ENCODE measurements around the gene PNMT. TPM values are rescaled to one million over a fixed set of nuclear protein-coding genes. Genes with fewer than 3 reads are reported as not detected.

The PNMT gene
- total and polyA plus RNA-seq, 2 of the 13 experiments (the other 11 are each of a cell fraction or from before 2014, with no cell fraction given): 0.25 TPM; not detected in 1

GRCh38 chr17:39629898-39630297, 38.4 kb upstream of the PNMT start (continued):
- TF ChIP-seq ZNF350 (CRISPR knock-in tag; IDR thresholded peaks at IDR 0.05; ENCODE audit: borderline replicate concordance, low read depth) (peak; percentile 69; the same call in 1 of the 2 replicates), SALL1 (CRISPR knock-in tag; IDR thresholded peaks at IDR 0.05) (peak; percentile 43; the same call in 1 of the 2 replicates), SAFB2 (CRISPR knock-in tag; IDR thresholded peaks at IDR 0.05; ENCODE audit: borderline replicate concordance, low read depth) (no peak), MXI1 (IDR thresholded peaks at IDR 0.05; ENCODE audit: borderline replicate concordance, low read depth, low read length) (no peak), HNRNPL (IDR thresholded peaks at IDR 0.05; ENCODE audit: low read depth, low read length) (peak; percentile 65; the same call in 1 of the 2 replicates), ATF5 (CRISPR knock-in tag; IDR thresholded peaks at IDR 0.05; ENCODE audit: low read depth) (no peak)

GRCh38 chr17:39631403-39631802, 36.9 kb upstream of the PNMT start:
- Histone ChIP-seq H4K20me1 (ENCODE audit: insufficient read depth, low read length) (no peaks in the 10 kb centered on the region), H3K4me3 (replicated peaks in 1 of 3; ENCODE audit: insufficient read depth in 1 of 3, low read depth in 2 of 3, low read length in 3 of 3) (peak overlapping the region in 1 of 3 experiments; percentile 45; a peak in 2 of 6 replicates), H2AFZ (ENCODE audit: low read length) (no peak overlapping the region), H3K9me3 (ENCODE audit: low read length) (no peaks in the 10 kb centered on the region), H3K4me1 (ENCODE audit: insufficient read depth, low read length) (peaks cover 95% of the 10 kb centered on the region), H3K27me3 (ENCODE audit: control insufficient read depth in 1 of 2, insufficient read depth in 2 of 2, low read length in 2 of 2) (peaks cover 20 to 63% of the 10 kb centered on the region in 2 experiments; a peak in 4 of 5 replicates), H3K4me2 (ENCODE audit: low read depth, low read length) (peak overlapping the region; percentile 66), H3K36me3 (replicated peaks in 1 of 2; ENCODE audit: control insufficient read depth in 1 of 2, insufficient read depth in 2 of 2, low read length in 2 of 2) (no peaks in the 10 kb centered on the region), H3K27ac (ENCODE audit: extremely low read length, insufficient read depth, low read length) (no peak overlapping the region), H3K9ac (ENCODE audit: insufficient read depth, low read depth, low read length) (no peak overlapping the region), H3K79me2 (ENCODE audit: insufficient read depth, low read length) (no peaks in the 10 kb centered on the region)
- CTCF ChIA-PET (ENCODE audit: low intra/inter-chr PET ratio, low total read pairs): interaction anchor here (1.3 kb wide), 1 partner anchor 9 kb away, joined by 7 read pairs; no protein-coding TSS in a partner anchor
- in situ Hi-C loops (cut with HindIII; ENCODE audit: extremely low pct_ligation_motif_present, low pct_unique_long_range_greater_than_20kb): no loop called here
- intact Hi-C loops (cut with micrococcal nuclease; ENCODE audit: unreplicated experiment): no loop called here
- WGBS (ENCODE audit: low lambda C conversion rate): 0% methylated on average over 6 of the region's 6 CpGs
- ATAC-seq (no peak), FAIRE-seq (no peak), DNase-seq (ENCODE audit: low spot score) (no peak)
- BruUV-seq (replicated peaks): no TSS peak
- POLR2A ChIA-PET: interaction anchor here (0.8 to 3.3 kb wide), 5 partner anchors 20 to 72 kb away, joined by 3 to 11 read pairs (median 4); partner anchors contain the start of gene ERBB2
- TF ChIP-seq ZGPAT (CRISPR knock-in tag; IDR thresholded peaks at IDR 0.05) (no peak), ZNF563 (CRISPR knock-in tag; IDR thresholded peaks at IDR 0.05) (no peak), JDP2 (CRISPR knock-in tag; IDR thresholded peaks at IDR 0.05; ENCODE audit: borderline replicate concordance) (no peak), LCORL (IDR thresholded peaks at IDR 0.05) (no peak), LCORL (CRISPR knock-in tag; IDR thresholded peaks at IDR 0.05) (no peak), POLR2A (IDR thresholded peaks at IDR 0.05; ENCODE audit: insufficient read depth in 1 of 2, low read depth in 2 of 2, low read length in 2 of 2) (no peak), ZNF253 (CRISPR knock-in tag; IDR thresholded peaks at IDR 0.05; ENCODE audit: borderline replicate concordance) (no peak), ZKSCAN1 (IDR thresholded peaks at IDR 0.05; ENCODE audit: low read length) (no peak), HOXA5 (CRISPR knock-in tag; IDR thresholded peaks at IDR 0.05) (no peak), MZF1 (CRISPR knock-in tag; IDR thresholded peaks at IDR 0.05; ENCODE audit: borderline replicate concordance) (0 out of 2 replicates have a peak, but pooled peaks have one; percentile 47), ZNF766 (CRISPR knock-in tag; IDR thresholded peaks at IDR 0.05; ENCODE audit: borderline replicate concordance) (no peak), DR1 (CRISPR knock-in tag; IDR thresholded peaks at IDR 0.05) (no peak), NCOA1 (CRISPR knock-in tag; IDR thresholded peaks at IDR 0.05) (no peak), GABPA (IDR thresholded peaks at IDR 0.05; ENCODE audit: low read depth, low read length) (peak; percentile 26; the same call in 1 of the 2 replicates), GABPA (CRISPR knock-in tag; IDR thresholded peaks at IDR 0.05; ENCODE audit: low read depth) (peak; percentile 76), SYNCRIP (IDR thresholded peaks at IDR 0.05; ENCODE audit: insufficient read depth, low read depth, low read length) (no peak), PPARG (CRISPR knock-in tag; conservative IDR thresholded peaks at IDR 0.05) (no peak), MEF2D (CRISPR knock-in tag; IDR thresholded peaks at IDR 0.05) (0 out of 2 replicates have a peak, but pooled peaks have one; percentile 27)
- TF ChIP-seq, protein P1, sequence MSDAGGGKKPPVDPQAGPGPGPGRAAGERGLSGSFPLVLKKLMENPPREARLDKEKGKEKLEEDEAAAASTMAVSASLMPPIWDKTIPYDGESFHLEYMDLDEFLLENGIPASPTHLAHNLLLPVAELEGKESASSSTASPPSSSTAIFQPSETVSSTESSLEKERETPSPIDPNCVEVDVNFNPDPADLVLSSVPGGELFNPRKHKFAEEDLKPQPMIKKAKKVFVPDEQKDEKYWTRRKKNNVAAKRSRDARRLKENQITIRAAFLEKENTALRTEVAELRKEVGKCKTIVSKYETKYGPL (CRISPR knock-in tag; IDR thresholded peaks at IDR 0.05): no peak
